Measurements from ENCODE around the gene HOTAIR.

GRCh38 chr12:53995002-53995377 lies 20.2 kb upstream of the HOTAIR start:
- TF ChIP-seq CTCF (IDR thresholded peaks at IDR 0.05; ENCODE audit: insufficient read depth, low read depth, low read length) (no peak), EZH2 (IDR thresholded peaks at IDR 0.05; ENCODE audit: insufficient read depth, low read length) (peak; percentile 6)

Measured in astrocyte (in vitro differentiated cells and primary cell).